Hepatocyte (in vitro differentiated cells): ENCODE data around the gene CPZ. TPM values are rescaled to one million over a fixed set of nuclear protein-coding genes. Genes with fewer than 3 reads are reported as not detected.
"Not testable (repeated sequence)": the region's sequence is repeated elsewhere in the genome, so short reads cannot be mapped to it uniquely, and the experiment has no call there.

ENCODE experiments used
- DNase-seq: peaks from one replicate; pipeline ENCODE4 v3.0.0-alpha.2; 2016; ENCODE audit warnings: low spot score
- H2AFZ ChIP-seq: fragments of 200-600 bp; sonication (generic); 2 replicates; pipeline ENCODE4 v1.6.0; 2016; ENCODE audit warnings: antibody characterized with exemption, mild to moderate bottlenecking
- H3K27ac ChIP-seq: fragments of 200-600 bp; sonication (generic); 2 replicates; pipeline ENCODE4 v1.5.1; 2016; ENCODE audit warnings: mild to moderate bottlenecking
- H3K27me3 ChIP-seq: fragments of 200-600 bp; sonication (generic); 2 replicates; pipeline ENCODE4 v1.6.1; 2016
- H3K36me3 ChIP-seq: fragments of 200-600 bp; sonication (generic); replicated peaks from 2 replicates; pipeline ENCODE4 v1.5.1; 2016; ENCODE audit warnings: low read depth; ENCODE audit not compliant: insufficient read depth
- H3K4me1 ChIP-seq: fragments of 200-600 bp; sonication (generic); 2 replicates; pipeline ENCODE4 v1.5.1; 2016; ENCODE audit warnings: mild to moderate bottlenecking, moderate library complexity; ENCODE audit not compliant: insufficient read depth
- H3K4me2 ChIP-seq: fragments of 200-600 bp; sonication (generic); 2 replicates; pipeline ENCODE4 v1.6.0; 2016
- H3K4me3 ChIP-seq: fragments of 200-600 bp; sonication (generic); 2 replicates; pipeline ENCODE4 v1.5.1; 2016; ENCODE audit warnings: mild to moderate bottlenecking
- H3K79me2 ChIP-seq: fragments of 200-600 bp; sonication (generic); 2 replicates; pipeline ENCODE4 v1.6.0; 2017; ENCODE audit warnings: mild to moderate bottlenecking
- H3K9me2 ChIP-seq: fragments of 200-600 bp; sonication (generic); replicated peaks from 2 replicates; pipeline ENCODE4 v1.6.0; 2017; ENCODE audit warnings: mild to moderate bottlenecking; ENCODE audit not compliant: insufficient read depth
- H3K9me3 ChIP-seq: fragments of 200-600 bp; sonication (generic); 2 replicates; pipeline ENCODE4 v1.5.1; 2016; ENCODE audit warnings: low read depth, mild to moderate bottlenecking
- H4K20me1 ChIP-seq: fragments of 200-600 bp; sonication (generic); 2 replicates; pipeline ENCODE4 v1.6.0; 2016; ENCODE audit warnings: mild to moderate bottlenecking; ENCODE audit not compliant: insufficient read depth, poor library complexity, severe bottlenecking
- CTCF ChIP-seq: fragments of 200-600 bp; sonication (generic); IDR thresholded peaks from 2 replicates; pipeline ENCODE4 v1.5.1; 2016; ENCODE audit warnings: antibody characterized with exemption, mild to moderate bottlenecking; ENCODE audit not compliant: poor library complexity
- EZH2 ChIP-seq: fragments of 200-600 bp; sonication (generic); IDR thresholded peaks from 2 replicates; pipeline ENCODE4 v1.6.1; 2016; ENCODE audit warnings: antibody characterized with exemption, mild to moderate bottlenecking, borderline replicate concordance
- EZH2phosphoT487 ChIP-seq: fragments of 200-600 bp; sonication (generic); IDR thresholded peaks from one replicate; pipeline ENCODE4 v1.6.1; 2018; ENCODE audit warnings: antibody characterized with exemption, mild to moderate bottlenecking, low read depth, moderate library complexity; ENCODE audit not compliant: unreplicated experiment, severe bottlenecking
- WGBS: methylation state at CpG from one replicate; pipeline ENCODE4 v1.1.6; 2016; ENCODE audit warnings: low lambda C conversion rate; ENCODE audit errors: missing lambda C conversion rate; 5-methylcytosine and 5-hydroxymethylcytosine counted together
- polyA plus RNA-seq: library from polyadenylated mRNA; unstranded; fragments of >200 nt; fragmentation: Nextera tagmentation; extraction: Ambion mirVana; gene quantifications from 2 replicates; pipeline ENCODE4 v1.2.1, GENCODE V29; 2016
- total RNA-seq: library from RNA; depleted of rRNA; stranded (reverse); fragments of >200 nt; gene quantifications from 2 replicates; pipeline ENCODE4 v1.2.3, GENCODE V29; 2014

CPZ gene
- total and polyA plus RNA-seq, 2 experiments from 2014 or later: 34.8 to 113 TPM

GRCh38 chr4:8652181-8653078, 59.9 kb downstream of the CPZ start:
- Histone ChIP-seq H3K9me2 (no peaks in the 10 kb centered on the region), H3K4me1 (no peaks in the 10 kb centered on the region), H3K27me3 (no peaks in the 10 kb centered on the region), H3K4me3 (no peak overlapping the region), H3K27ac (no peak overlapping the region), H2AFZ (no peak overlapping the region), H3K9me3 (no peaks in the 10 kb centered on the region), H3K4me2 (no peak overlapping the region), H3K79me2 (no peaks in the 10 kb centered on the region), H3K36me3 (no peaks in the 10 kb centered on the region), H4K20me1 (no peaks in the 10 kb centered on the region)
- 89% methylated on average over 22 of the region's 25 CpGs for WGBS
- no peak for TF ChIP-seq EZH2
- no peak for TF ChIP-seq EZH2phosphoT487
- no peak for TF ChIP-seq CTCF
- DNase-seq: no peak

- Histone ChIP-seq H3K27me3 (no peaks in the 10 kb centered on the region), H3K36me3 (no peaks in the 10 kb centered on the region), H3K4me1 (no peaks in the 10 kb centered on the region), H3K4me2 (no peak overlapping the region), H3K79me2 (no peaks in the 10 kb centered on the region), H3K27ac (no peak overlapping the region), H3K9me2 (no peaks in the 10 kb centered on the region), H3K4me3 (no peak overlapping the region), H3K9me3 (no peaks in the 10 kb centered on the region), H4K20me1 (no peaks in the 10 kb centered on the region), H2AFZ (no peak overlapping the region)
- DNase-seq: no peak
- no peak for TF ChIP-seq CTCF
- TF ChIP-seq EZH2: no peak
- TF ChIP-seq EZH2phosphoT487: no peak
- 85% methylated on average over 20 of the region's 22 CpGs for WGBS
Measured at GRCh38 chr4:8653326-8654000, 60.9 kb downstream of the CPZ start.

DNA sequence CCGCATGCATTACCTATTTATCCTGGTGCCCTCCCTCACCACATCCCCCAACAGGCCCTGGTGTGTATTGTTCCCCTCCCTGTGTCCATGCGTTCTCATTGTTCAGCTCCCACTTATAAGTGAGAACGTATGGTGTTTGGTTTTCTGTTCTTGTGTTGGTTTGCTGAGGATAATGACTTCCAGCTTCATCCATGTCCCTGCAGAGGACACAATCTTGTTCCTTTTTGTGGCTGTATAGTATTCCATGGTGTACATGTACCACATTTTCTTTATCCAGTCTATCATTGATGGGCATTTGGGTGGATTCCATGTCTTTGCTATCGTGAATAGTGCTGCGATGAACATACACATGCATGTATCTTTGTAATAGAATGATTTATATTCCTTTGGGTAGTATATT, 61.6 kb downstream of the CPZ start:
- WGBS: 90% methylated on average over 5 of the region's 5 CpGs
- H3K36me3 ChIP-seq, H3K79me2 ChIP-seq, H3K4me2 ChIP-seq, H4K20me1 ChIP-seq, H2AFZ ChIP-seq, H3K27me3 ChIP-seq, DNase-seq, H3K9me3 ChIP-seq, H3K9me2 ChIP-seq, H3K4me1 ChIP-seq, H3K27ac ChIP-seq, H3K4me3 ChIP-seq: not testable (repeated sequence)

DNA sequence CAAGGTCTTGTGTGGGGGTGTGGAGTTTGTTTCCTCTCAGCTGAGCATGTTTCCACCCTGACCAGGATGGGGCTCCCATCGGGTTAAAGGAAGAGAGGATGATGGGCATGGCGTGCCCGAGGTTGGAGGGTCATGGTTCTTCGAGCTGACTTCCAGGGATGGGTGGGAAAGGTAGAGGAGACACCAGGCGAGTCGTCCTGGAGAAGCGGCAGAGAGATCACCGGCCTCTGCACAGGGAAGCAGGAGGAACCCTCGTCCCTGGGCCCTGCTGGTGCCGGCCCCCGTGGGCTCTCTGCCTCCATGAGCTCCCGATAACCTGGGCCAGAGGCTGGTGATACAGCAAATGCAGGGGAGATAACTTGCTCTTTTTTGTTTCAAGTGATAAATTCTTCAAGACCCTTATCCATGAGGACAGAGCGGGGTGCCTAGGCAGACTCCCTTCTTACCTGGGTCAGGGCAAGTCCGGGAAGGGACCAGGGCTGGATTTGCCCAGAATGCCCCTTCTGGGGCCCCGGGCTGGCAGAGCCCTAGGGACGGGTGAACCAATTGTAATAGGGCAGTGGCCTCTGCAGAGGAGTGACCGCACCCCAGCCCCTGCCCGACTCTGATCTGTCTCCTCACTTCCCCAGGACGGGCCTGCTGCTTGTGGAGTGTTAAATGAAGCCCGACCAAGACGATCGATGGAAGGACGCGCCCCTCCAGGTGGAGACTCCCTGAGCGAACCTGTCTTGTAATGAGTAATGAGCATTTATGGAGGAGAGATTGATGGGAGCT, 63.0 kb downstream of the CPZ start:
- no peak overlapping the region for H2AFZ ChIP-seq
- H3K9me2 ChIP-seq: no peaks in the 10 kb centered on the region
- no peak overlapping the region for H3K4me3 ChIP-seq
- TF ChIP-seq EZH2phosphoT487: no peak
- no peak for TF ChIP-seq CTCF
- no peak for TF ChIP-seq EZH2
- 92% methylated on average over 25 of the region's 25 CpGs for WGBS
- no peaks in the 10 kb centered on the region for H3K9me3 ChIP-seq
- H4K20me1 ChIP-seq: no peaks in the 10 kb centered on the region
- H3K4me2 ChIP-seq: no peak overlapping the region
- H3K27me3 ChIP-seq: no peaks in the 10 kb centered on the region
- no peaks in the 10 kb centered on the region for H3K79me2 ChIP-seq
- no peak for DNase-seq
- no peaks in the 10 kb centered on the region for H3K4me1 ChIP-seq
- H3K36me3 ChIP-seq: no peaks in the 10 kb centered on the region
- H3K27ac ChIP-seq: no peak overlapping the region
